G401 (cell line): ENCODE data around the gene COL4A1. TPM values are rescaled to one million over a fixed set of nuclear protein-coding genes. Genes with fewer than 3 reads are reported as not detected.

Source experiments
- DNase-seq: peaks from one replicate; pipeline ENCODE4 v3.0.0-alpha.2; 2015; ENCODE audit warnings: low spot score
- in situ Hi-C: cut with HindIII; loops from 2 replicates; pipeline ENCODE4 v1.10.0; 2016; ENCODE audit warnings: low sequenced_read_pairs, mixed read lengths
- total RNA-seq: library from RNA; depleted of rRNA; stranded (reverse); fragments of >200 nt; shearing (Covaris generic); gene quantifications from 2 replicates; pipeline ENCODE4 v1.2.3, GENCODE V29; 2014

The COL4A1 gene
- total RNA-seq, 1 experiment from 2014 or later: 0.98 TPM

DNA sequence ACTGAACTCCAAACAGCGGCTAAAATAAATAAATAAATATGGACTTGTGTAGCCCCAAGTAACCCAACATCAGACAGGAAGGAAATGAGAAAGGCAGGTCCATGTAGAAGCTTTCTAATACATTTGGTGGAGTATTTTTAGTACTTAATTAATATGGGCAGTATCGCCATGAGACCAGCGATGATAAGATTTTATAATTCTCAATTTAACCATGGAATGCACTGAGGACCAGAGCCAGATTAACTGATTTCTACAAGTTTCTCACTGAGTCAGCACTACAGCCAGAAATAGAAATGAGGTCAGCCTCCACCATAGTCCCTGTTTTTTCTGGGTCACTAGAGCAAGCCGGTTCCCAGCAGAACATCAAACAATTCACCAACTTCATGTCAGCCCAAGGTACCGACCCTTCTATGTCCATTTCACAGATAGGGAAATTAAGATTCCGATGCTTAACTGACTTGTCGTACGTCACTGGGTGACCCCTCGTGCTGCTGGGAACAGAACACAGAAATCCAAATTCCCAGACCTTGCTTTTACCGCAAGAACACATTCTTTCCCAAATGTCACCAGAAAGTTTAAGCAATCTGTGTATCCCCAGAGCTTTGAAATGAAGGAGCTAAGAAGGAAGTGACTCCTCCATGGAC, 90.4 kb downstream of the COL4A1 start:
- no peak for DNase-seq
- in situ Hi-C loops: no loop called here

DNA sequence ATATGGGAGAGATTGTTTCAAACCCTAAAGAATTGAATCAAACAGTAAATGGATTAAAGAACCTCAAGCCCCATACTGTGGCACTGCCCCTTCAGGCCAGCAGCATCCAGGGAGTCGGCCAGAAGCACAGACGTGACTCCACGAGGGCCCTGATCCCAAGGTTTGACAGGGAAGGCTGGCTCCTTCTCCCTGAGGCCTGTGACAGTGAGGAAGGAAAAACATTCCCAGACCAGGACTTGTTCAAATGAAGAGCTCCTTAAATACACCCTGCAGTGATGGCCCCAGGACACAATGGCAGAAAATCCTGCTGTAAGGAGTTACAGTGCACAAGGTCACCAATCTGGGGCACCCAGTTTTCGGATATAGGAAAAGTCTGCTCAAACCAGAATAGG, 91.0 kb downstream of the COL4A1 start:
- in situ Hi-C loops: no loop called here
- DNase-seq: no peak

DNA sequence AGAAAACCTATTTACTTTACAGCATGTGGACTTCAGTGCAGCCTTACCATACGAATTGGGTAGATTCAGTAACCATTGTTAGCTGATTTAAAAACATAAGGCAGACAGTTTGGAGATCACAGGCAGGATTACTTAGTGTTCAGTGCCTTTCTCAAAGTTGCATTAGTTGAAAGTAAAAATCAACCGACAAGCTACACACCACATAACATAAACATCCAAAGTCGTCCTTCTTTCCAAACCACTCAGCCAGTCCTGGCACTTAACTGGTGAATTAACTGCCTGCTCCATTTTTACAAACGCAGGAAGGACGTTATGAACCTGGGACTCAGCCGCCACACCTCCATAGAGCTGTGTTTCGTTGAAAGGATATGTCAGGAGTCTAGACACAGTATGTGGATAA, 91.4 kb downstream of the COL4A1 start:
- no peak for DNase-seq
- in situ Hi-C loops: no loop called here

DNA sequence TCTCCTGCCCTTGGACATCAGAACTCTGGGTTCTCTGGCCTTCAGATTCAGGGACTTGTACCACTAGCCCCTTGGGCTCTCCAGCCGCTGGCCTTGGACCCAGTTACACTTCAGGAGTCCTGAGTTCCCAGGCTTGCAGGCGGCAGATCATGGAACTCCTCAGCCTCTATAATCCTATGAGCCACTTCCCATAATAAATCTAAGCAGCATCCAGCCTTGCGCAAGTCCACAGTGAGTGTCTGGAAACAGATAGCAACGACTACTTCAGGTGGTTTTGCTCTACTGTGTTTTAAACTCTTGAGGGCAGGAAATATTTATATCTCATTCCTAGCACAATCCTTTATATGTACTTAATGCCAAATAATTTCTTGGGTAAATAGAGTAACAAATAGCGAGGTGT, 92.3 kb downstream of the COL4A1 start:
- in situ Hi-C loops: no loop called here
- no peak for DNase-seq

DNA sequence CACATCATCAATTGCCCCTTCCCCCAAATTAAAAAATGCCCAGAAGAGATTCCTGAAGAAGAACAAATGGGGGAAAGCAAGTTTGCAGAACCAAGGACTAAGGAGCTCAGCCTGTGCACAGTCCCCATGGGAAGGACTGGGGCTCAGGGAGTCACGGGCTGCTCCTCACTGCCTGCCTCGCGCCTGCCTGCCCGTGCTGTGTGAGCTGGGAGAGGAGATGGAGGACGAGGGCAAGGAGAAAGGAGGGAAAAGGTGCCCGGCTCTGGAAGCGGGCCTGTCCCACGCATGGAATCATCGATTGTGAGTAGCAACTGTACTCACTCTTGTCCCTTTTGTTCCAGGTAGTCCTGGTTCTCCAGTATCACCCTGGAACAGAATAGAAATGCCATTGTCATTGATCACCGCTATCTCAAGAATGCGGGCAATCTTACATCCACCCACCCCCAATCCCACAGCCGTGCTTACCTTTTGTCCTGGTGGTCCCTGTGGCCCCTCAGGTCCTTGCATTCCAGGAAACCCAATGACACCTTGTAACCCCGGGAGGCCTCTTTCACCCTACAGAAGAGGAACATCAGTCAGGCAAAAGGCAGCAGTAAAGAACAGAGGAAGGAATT, 93.4 kb downstream of the COL4A1 start:
- in situ Hi-C loops: no loop called here
- no peak for DNase-seq

DNA sequence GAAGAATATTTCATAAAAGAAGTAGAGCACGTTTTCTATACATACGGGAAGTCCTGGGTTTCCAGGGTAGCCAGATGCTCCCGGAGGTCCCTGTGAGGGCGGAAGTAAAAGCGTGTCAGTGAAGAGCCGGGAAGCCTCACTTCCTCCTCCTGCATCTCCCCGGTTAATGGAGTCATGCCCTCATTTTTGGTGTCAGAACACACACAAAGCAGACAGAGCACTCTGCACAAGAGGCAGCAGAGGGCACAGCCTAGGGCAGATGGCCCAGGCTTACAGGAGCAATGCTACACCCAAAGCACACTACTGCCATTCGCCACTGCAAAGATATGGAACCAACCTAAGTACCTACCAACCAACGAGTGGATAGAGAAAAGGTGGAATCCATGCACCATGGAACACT, 94.4 kb downstream of the COL4A1 start:
- in situ Hi-C loops: no loop called here
- no peak for DNase-seq

DNA sequence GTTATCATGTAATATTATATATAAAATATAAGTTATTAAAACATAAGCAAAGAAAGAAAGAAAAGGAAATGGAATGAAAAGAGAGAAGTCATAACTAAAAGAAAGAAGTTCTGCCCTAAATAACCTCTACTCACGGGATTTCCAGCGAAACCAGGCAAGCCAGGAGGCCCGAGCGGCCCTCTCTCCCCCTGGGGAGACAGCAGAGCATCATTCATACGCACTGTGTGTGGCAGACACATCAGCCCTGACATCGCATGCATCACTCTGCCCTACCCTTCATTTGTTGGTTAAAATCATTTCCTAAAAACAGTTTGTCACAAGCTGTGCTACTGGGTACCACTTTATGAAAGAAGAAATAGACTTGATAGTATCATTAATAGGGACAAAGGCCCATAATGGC, 95.2 kb downstream of the COL4A1 start:
- in situ Hi-C loops: no loop called here
- DNase-seq: no peak

DNA sequence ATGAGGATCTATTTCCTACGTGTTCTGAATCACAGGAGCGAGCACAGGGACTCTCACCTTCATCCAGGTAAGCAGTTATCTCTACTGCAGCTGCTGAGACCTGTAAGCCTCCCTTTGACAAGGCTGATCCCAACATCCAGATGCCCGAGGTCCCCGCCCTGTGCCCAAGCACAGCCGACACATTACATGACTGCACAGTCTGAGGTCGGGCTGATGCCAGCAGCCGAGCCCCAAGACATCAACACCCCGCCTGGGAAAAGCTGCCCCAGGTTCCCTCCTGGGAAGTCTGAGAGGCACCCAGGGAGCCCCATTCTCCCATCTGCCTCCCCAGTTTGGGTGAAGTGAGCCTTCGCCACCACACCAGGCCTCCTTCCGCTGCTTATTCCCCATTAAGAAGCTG, 95.9 kb downstream of the COL4A1 start:
- no peak for DNase-seq
- in situ Hi-C loops: no loop called here

DNA sequence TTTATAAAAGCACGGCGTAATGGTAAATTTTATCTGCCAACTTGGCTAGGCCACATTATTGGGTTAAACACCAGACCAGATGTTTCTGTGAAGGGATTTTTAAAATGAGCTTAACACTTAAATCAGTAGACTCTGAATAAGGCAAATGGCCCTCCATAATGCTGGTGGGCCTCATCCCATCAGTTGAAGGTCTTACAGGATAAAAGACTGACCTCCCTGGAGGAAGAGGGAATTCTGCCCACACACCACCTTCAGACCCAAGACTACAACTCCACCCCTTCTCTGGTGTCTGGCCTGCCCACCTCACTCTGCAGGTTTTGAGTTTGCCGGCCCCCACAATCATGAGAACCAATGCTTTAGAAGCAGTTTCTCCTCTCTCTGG, 96.4 kb downstream of the COL4A1 start:
- DNase-seq: no peak
- in situ Hi-C loops: no loop called here

DNA sequence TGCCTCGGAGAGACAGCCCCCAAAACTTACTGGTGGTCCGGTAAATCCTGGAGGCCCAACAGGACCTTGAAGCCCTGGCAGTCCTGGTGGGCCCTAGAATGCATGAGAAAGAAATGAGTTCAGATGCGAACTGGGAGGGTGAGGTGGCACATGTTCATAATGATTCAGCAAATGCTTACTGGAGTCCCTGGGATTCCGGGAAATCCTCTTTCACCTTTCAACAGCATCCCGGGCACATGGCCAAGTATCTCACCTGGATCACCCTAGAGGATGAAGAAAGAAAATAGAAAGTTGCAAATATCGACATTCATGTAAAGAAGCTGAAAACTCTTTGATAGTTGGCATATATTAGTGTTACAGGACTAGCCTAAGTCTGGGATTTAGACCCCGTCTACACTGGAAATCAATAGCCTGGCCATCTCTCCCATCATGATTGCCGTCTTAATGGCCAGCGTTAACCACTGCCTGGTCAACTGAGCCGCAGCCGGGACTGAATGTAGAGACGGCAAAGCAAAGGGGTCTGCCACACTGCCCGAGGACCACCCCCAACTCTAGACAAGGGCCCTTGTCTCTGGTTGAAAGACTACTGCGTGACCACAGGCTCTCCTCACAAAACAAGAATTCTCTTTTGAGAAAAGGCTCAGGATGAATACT, 96.9 kb downstream of the COL4A1 start:
- in situ Hi-C loops: no loop called here
- no peak for DNase-seq

DNA sequence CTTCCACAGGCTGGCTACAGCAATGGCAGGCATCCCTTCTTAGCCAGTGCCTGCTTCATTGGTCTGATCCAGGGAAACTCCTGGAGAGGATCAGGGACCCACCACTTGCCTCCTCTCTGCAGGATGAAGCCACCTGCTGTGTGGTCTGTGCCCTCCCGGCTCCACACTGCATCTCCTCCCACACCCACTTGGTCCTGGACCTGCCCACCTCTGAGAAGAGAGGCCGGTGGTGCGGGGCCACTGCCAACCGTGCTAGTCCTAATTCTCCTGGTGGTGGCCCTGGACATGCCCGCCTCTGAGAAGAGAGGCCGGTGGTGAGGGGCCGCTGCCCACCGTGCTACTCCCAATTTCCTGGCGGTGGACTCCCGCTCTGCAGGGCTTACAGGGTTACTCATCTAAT, 98.8 kb downstream of the COL4A1 start:
- DNase-seq: no peak
- in situ Hi-C loops: no loop called here

DNA sequence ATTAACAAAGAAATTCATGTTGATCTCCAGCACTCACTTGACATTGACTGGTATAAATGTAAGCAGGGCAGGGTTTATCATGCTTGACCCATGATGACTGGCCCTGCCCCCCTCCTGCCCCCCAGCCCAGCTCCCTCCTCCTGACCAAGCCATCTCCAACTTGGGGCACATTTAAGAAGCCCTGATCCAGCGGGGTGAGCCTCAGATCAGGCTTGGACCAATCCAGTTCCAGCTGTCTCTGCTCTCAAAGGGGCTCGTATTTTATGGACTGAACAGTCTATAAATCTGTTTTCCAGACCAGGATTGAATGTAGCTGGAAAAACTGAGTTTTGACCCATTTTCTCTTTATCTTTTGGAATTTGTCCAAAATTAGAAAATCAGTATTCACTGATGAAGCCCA, 100.0 kb downstream of the COL4A1 start:
- in situ Hi-C loops: no loop called here
- DNase-seq: no peak

DNA sequence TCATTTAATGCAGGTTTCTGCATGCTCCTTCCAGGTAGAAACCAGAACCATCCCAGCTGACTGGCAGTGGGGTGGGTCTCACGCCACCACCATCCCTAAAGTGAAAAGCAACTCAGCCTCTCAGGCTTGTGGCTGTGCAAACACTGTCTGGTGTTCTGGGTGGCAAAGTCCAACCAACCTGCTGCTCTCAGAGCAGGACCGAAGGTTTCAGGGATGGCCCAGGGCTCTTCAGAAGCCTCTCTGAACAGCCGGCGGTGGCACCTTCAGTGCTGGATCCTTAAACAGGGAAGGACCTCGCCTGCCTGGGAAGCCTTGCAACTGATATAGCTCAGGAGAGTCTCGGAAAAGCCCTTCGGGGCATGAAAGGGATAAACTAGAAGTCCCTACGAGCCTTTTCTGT, 100.8 kb downstream of the COL4A1 start:
- in situ Hi-C loops: no loop called here
- no peak for DNase-seq

DNA sequence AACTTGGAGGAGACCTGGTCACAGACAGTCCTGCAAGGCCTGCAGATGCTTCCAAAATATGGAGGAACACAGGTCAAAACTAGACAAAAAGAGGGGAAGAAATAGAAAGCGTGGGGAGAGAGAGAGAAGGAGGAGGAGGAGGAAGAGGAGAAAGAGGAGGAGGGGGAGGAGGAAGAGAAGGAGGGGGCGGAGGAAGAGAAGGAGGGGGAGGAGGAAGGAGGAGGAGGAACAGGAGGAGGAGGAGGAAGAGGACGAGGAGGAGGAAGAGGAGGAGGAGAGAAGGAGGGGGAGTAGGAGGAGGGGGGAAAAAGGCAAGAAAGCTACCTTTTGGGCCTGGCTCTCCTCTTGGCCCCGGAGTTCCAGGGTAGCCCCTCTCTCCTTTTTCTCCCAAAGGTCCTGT, 105.8 kb downstream of the COL4A1 start:
- DNase-seq: no peak
- in situ Hi-C loops: no loop called here

DNA sequence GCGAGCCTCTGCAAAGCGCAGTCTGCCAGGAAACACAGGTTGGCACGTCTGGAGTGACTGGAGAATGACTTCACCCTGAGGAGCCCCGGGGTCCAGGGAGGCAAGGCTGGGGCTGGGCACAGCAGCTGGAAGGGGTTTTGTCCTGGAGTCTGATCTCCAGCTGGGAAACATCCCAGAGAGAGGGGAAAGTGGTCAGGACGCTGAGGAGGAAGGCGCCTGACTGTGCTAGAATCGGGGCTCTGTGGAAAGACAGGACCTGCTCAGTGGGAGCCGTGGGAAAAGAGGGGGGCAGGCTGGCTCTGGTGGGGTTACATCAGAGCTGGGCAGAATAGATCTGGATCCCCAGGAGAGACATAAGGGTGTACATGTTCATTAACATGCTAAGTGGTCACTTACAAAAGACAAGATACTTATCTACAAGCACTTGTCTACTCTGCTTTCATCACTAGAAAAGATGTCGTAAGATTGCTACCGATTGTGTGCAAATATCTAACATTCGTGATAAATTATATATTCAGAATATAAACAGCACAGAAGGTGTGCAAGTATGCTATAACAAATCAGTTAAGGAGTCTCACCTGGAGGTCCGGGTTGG, 106.6 kb downstream of the COL4A1 start:
- in situ Hi-C loops: no loop called here

DNA sequence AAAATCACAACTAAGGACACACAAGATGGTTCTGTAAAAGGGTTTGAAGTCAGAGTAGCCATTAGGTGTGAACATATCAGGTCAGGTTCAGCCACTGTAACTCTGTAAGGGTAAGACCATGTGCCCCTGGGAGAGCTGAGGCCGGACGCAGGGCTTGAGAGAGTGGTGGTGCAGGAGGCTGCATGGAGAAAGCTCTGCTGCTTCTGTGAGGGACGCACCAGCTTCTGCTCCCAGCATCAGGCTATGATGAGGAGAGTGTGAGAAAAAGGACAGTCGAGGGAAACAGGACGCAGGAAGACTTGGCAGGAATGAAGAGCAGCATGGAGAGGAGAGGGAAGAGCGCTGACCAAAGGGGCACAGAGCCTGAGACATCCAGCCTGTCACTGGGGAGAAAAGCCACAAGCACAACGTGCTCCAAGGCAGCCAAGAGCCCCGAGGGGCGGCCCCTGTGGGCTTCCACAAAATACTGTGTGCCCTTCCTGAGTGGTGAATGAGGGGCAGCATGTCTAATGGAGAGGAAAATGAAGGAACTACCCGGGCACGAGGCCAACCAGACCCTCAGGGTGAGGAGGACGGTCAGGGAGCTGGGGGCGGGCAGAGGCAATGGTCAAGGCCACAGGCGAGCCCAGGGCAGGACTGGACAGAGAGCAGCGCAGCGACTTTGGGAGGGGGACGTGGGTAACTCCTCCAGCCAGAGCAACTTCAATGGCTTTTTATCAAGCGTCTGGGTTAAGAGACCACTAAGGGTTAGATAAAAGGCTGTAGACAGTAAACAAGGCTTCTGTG, 107.7 kb downstream of the COL4A1 start:
- no peak for DNase-seq
- in situ Hi-C loops: no loop called here

More for the DNA sequence above, 106.6 kb downstream of the COL4A1 start:
- DNase-seq: no peak

DNA sequence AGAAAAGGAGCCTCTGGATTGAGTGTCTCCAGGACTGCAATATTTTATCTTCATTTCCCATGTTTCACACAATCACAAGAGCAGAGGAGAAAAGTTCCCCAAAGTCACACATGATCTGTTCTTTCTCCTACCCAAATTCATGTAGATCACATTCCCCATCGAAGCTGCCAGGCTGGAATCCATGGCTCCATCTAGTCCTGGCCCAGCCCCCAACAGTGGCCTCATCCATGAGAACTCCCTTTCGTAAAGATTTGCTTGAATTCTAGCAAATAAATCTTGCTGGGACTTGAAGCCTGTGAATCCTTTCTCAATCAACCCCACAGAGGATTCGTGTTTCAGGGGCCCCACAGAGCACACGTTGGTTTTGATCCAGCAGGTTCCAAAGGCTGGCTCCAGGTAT, 109.5 kb downstream of the COL4A1 start:
- in situ Hi-C loops: no loop called here
- DNase-seq: no peak

DNA sequence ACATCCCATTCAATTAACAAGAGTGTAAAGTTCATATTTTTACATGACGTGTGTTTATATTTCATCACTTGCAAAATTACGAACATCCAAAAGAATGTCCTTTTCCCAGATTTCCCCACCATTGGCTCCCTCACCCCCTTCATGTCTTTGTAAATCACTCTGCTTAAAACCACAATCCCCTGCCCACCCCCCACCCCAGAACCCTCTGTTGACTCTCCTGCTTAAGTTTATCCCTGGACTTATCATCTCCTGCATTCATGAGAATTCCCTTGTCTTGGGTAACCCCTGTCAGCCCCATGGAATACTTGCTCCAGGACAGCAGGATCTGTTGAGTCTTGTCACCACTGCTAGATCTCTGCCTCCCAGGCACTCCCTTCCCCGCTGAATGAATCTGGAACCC, 109.9 kb downstream of the COL4A1 start:
- in situ Hi-C loops: no loop called here
- no peak for DNase-seq

DNA sequence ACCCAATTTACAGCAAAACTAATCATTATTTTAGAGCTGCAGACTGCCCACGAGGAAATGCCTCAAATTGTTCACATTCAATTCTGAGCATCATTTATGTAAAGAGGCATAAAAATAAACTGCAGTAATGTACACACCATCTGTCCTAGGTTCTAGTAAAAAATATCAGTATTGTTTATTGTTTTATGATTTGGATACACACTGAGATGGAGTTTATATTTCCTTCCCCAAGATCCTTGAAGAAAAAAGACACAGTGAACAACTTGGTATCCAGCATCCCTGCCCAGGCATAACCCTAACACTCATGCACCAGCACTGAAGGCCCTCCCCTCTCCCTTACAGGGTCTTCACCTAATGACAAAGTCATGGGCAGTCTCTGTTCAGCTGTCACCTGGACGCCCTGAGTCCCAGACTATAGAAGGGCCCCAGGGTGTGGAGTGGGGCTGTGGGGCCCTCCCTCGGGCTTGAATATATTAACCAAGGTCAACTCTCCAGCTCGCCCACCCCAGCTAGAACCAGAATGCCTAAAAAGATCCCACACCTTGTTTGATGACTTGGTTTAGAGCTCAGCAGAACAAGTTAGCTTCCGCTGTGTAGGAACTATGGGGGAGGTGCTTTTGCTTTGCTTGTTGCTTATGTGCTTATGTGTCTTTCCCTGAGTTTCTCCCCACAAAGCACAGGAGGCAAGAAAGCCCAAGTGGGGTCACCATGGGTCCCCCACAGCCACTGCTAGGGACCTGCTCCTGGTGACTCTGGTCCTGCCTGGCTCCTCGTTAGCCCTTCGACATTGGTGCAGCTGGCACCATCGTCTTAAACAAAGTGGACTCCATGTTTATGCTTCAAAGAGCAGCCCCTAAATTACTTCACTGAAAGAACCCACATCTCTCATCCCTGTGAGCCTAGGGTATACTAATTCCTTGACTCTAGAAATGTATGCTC, 111.1 kb downstream of the COL4A1 start:
- in situ Hi-C loops: no loop called here
- DNase-seq: no peak
